Forelimb muscle (tissue), 1 donor: ENCODE data around the gene ZNF846. TPM values are rescaled to one million over a fixed set of nuclear protein-coding genes. Genes with fewer than 3 reads are reported as not detected.
"Not testable (repeated sequence)": the region's sequence is repeated elsewhere in the genome, so short reads cannot be mapped to it uniquely, and the experiment has no call there.

Source experiments
- DNase-seq: peaks from one replicate; pipeline ENCODE4 v3.0.0-alpha.2; 2013; ENCODE audit warnings: low read depth
- polyA plus RNA-seq: library from polyadenylated mRNA; unstranded; fragments of 120-200 nt; gene quantifications from one replicate; pipeline ENCODE4 v1.2.1, GENCODE V29; 2013; ENCODE audit not compliant: insufficient read length

Gene ZNF846
- polyA plus RNA-seq: 11.8 TPM

DNA sequence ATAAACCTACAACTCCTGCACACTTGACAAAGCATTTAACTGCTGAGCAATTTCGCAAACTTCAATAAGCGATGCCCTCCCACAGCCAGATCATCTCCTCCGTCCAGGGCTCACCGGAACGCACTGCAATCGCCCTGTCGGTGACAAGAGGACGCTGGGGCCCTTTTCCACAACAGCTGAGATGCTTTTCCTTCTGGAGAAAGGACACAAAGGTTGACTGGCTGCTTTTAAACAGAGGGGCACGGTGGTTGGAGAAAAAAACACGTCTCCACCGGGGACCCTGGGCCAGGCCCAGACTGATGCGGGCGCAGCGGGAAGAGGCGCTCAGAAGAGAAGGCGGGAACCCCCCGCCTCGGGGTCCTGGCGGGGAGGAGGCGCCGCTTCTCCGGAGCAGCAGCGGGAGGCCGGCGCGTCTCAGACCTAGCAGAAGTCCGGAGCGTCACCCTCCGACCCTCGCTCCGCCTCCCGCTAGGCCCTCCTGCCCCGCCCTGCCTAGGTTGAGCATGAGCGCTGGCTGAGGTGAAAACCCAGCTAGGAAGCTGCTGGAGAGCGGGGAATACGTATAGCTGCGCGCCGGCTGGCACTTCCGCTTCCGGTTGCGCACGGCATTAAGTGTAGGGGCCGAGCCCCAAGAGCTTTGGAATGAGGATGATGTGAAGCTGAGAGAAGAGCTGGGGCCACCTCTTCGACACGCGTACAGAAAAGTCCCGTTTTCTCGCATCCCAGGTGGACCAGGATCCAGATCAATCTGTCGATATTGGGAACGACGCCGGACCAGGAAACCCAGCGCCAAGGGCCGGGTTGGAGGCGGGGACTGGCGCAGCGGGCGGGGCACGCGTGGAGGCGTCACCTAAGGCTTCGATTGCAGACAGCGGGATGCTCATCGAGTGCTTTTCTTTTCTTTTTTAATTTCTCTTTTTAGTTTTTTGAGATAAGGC lies at the start of gene ZNF846:
ZNF846 (minus strand) TSS at position 564 of the 938 bp plus-strand sequence. CDS start 3,788 bp downstream, outside the sequence.
- peak; percentile 89 for DNase-seq

DNA sequence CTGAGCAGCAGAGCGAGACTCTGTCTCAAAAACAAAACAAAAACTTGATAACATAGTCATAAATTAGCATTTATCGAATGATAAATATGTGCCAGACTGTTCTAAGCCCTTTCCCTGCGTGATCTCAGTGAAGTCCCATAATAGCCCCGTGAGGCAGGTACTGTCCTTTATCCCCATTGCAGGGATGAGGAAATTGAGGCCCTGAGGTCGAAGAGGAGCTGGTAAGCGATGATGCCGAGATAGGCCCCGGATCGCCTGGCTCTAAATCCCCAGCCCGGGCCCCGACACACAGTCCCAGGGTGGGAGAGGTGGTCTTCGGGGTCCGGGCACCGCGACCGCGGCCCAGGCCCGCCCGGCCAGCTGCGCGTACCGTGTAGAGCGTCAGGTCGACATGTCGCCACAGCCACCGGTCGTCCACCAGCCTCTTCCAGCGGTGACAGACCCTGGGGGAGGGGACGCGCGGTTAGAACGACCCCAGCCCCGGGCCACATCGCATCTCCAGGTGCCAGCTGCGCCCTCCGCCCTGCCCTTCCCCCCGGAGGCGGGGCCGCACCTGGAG lies 49.7 kb upstream of the ZNF846 start:
- no peak for DNase-seq

- DNase-seq: no peak
These were observed 42.6 kb upstream of the ZNF846 start for GRCh38 chr19:9811139-9811538.

DNA sequence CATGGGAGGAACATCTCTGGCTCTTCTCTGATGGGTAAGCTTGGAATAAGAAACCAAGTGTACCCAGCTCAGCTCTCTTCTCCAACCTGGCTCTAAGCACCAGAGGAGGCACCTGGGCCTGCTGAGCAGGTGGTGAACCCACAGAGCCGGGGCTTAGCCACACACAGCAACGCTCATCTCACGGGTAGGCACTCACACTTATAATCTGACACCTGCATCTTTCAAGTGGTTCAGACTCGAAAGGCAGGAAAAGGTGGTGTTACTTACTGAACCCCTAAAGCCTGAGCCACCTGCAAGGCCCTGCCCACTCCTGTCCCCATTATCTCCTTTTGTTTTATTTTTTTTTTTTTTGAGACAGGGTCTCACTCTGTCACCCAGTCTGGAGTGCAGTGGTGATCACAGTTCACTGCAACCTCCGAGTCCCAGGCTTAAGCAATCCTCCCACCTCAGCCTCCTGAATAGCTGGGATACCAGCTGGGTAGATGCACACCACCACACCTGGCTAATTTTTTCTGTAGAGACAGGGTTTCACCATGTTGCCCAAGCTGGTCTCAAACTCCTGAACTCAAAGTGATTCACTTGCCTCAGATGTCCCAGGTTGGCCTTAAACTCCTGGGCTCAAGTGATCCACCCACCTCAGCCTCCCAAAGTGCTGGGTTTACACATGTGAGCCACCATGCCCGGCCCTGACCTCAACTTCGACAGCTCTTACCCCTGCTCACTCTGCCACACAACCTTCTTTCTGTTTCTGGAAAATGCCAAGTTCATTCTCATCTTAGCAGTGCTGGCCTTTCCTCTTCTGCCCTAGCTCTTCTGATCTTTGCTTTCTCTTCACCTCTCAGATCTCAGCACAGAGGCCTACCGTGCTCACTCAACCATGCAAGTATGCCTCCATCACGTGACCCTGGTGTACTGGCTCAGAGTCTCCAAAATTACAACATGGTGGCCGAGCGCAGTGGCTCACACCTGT lies 40.6 kb upstream of the ZNF846 start:
- no peak for DNase-seq

- DNase-seq: no peak
These were observed 38.3 kb upstream of the ZNF846 start for GRCh38 chr19:9806803-9807202.

GRCh38 chr19:9801976-9802375 lies 33.4 kb upstream of the ZNF846 start:
- DNase-seq: no peak

DNA sequence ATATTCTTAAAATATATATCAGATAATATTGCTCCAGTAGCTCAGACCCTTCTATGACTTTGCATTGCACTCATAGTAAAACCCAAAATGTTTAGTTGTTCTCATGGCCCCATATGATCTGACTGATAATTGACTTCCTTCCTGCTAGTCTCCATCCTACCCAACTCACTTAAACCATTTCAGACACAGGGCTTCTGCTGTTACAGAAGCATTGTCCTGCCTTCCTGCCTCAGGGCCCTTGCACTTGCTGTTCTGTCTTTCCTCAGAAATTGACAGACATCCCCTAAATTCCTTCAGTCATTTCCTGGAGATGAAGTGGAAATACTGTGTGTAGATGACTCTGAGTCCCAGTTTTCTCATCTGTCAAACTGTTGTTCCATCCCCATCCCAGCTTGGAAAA lies 30.6 kb upstream of the ZNF846 start:
- no peak for DNase-seq

- DNase-seq: no peak
These were observed 29.3 kb upstream of the ZNF846 start for GRCh38 chr19:9797871-9798270.

DNA sequence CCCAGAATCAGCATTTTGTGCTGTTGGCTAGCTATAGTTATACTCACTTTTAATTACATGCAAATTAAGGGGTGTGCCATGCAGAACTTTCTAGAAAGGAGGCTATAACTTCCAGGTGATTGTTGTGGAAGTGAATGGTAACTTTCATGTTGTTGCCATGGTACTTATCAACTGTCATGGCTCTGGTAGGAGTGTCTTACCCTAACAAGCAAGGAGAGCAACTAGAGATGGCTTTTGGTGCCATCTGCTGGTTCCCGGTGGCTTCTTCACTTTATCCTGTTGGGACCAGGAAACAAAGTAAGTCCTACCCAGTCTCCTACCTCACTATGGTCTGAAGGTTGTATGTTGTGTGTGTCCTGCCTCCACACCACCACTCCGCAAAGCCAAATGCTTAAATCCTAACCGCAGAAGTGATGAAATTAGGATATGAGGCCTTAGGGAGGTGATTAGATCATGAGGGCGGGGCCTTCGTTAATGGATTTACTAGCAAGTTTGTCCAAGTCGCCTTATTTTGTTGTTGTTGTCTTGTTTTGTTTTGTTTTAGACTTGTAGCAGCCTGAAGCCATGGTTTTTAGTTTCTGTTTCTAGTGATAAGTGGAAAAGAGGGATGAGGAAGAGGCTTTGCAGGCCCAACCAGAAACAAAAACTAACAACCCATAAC lies 27.7 kb upstream of the ZNF846 start:
- DNase-seq: peak; percentile 69

DNA sequence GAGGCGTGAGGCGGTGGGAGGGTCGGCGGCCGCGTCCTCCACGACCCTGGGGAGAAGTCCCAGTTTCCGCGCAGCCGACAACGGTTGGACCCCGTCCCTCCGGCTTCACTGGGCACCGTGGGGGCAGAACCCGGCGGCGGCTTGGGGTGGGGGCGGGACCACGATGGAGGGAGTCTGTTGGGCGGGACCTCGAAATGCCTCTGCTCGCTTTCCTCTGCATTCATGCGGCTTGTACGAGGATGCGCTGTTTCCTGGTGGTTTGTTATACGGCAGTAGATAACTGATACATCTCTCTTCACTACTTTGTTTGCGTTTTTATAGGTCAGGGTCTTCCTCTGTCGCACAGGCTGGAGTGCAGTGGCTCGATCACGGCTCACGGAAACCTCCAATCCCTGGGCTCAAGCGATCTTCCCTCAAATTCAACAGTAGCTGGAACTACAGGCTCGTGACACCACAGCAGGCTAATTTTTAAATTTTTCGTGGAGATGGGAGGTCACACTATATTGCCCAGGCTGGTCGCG lies 24.6 kb upstream of the ZNF846 start:
- DNase-seq: no peak

- peak; percentile 80 for DNase-seq
These were observed 23.9 kb upstream of the ZNF846 start for GRCh38 chr19:9792206-9793070.

GRCh38 chr19:9791552-9792205 lies 23.1 kb upstream of the ZNF846 start:
- peak; percentile 76 for DNase-seq

- DNase-seq: not testable (repeated sequence)
These were observed 22.5 kb upstream of the ZNF846 start for GRCh38 chr19:9791073-9791367.

GRCh38 chr19:9789579-9789978 lies 21.0 kb upstream of the ZNF846 start:
- not testable (repeated sequence) for DNase-seq

DNA sequence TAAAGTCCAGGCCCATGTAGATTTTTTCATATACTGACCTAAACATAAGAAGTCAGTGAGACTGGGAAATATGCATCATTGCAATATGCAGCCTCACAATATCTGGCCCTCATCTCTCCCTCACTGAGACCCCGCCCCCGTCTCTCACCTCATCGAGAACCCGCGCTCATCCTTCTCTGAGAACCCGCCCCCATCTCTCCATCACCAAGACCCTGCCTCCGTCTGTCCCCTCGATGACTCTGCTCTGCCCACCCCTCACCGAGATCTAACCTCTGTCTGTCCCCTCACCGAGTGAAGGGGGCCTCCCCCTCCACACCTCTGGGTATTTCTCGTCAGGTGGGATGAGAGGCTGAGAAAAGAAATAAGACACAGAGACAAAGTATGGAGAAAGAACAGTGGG lies 20.5 kb upstream of the ZNF846 start:
- DNase-seq: no peak

DNA sequence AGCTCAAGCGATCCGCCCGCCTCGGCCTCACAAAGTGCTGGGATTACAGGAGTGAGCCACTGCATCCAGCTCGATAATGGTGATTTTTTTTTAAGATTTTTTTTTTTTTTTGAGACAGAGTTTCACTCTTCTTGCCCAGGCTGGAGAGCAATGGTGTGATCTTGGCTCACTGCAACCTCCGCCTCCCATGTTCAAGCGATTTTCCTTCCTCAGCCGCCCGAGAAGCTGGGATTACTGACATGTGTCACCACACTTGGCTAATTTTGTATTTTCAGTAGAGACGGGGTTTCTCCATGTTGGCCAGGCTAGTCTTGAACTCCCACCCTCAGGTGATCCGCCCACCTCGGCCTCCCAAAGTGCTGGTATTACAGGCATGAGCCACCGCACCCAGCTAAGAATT lies 20.1 kb upstream of the ZNF846 start:
- DNase-seq: not testable (repeated sequence)

DNA sequence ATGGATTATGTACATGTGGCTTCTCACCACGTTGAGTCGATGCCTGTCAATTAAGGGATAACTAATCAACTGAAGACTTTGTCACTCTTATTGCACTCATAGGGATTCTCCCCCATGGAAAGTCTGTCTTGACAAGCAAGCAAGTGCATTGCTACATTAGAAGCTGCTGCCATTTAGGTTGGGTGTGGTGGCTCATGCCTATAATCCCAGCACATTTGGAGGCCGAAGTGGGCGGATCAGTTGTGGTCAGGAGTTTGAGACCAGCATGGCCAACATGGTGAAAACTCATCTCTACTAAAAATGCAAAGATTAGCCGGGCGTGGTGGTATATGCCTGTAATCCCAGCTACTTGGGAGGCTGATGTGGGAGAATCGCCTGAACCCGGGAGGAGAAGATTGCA lies 18.3 kb upstream of the ZNF846 start:
- no peak for DNase-seq

- no peak for DNase-seq
These were observed 17.8 kb upstream of the ZNF846 start for GRCh38 chr19:9786342-9786741.

GRCh38 chr19:9785367-9786331 lies 17.1 kb upstream of the ZNF846 start:
- peak; percentile 81 for DNase-seq
